ENCODE data around the gene SLC66A2. TPM values are rescaled to one million over a fixed set of nuclear protein-coding genes. Genes with fewer than 3 reads are reported as not detected.

The SLC66A2 gene
- total and polyA plus RNA-seq, 10 of the 15 experiments (the other 5 are each of a cell fraction or from before 2014, with no cell fraction given): 0.69 to 42.5 (median 14.8) TPM

DNA sequence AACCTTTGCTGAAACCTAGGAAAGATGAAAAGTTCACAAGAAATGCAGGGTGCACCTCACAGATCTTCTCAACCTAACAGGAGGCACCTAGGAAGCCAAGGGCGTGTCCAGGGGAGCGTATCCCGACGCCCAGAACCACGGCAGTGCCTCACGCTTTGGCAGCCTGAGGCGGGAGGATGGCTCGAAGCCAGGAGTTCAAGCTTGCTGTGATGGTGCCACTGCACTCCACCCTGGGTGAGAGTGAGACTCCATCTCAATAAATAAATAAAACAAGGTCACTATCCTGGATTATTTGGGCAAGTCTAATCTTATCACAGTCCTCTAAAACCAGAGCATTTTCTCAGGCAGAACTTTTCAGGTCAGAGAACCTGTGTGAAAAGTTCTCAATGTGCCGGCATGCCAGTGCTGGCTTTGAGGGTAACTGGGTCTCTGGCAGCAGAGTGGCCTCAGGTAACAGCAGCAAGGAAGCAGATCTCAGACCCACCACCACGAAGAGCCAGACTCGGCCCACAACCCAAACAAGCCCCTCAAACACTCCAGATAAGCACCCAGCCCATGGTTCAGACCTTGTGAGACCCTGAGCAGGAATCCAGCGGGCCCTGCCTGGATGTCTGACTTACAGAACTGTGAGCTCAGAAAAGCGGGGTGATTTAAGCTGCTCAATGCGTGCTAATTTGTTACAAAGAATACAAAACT is 24.7 kb upstream of the SLC66A2 start (continued):
- TF ChIP-seq, protein P1, sequence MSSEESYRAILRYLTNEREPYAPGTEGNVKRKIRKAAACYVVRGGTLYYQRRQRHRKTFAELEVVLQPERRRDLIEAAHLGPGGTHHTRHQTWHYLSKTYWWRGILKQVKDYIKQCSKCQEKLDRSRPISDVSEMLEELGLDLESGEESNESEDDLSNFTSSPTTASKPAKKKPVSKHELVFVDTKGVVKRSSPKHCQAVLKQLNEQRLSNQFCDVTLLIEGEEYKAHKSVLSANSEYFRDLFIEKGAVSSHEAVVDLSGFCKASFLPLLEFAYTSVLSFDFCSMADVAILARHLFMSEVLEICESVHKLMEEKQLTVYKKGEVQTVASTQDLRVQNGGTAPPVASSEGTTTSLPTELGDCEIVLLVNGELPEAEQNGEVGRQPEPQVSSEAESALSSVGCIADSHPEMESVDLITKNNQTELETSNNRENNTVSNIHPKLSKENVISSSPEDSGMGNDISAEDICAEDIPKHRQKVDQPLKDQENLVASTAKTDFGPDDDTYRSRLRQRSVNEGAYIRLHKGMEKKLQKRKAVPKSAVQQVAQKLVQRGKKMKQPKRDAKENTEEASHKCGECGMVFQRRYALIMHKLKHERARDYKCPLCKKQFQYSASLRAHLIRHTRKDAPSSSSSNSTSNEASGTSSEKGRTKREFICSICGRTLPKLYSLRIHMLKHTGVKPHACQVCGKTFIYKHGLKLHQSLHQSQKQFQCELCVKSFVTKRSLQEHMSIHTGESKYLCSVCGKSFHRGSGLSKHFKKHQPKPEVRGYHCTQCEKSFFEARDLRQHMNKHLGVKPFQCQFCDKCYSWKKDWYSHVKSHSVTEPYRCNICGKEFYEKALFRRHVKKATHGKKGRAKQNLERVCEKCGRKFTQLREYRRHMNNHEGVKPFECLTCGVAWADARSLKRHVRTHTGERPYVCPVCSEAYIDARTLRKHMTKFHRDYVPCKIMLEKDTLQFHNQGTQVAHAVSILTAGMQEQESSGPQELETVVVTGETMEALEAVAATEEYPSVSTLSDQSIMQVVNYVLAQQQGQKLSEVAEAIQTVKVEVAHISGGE (CRISPR knock-in tag; IDR thresholded peaks at IDR 0.05): no peak
- TF ChIP-seq, protein P2, sequence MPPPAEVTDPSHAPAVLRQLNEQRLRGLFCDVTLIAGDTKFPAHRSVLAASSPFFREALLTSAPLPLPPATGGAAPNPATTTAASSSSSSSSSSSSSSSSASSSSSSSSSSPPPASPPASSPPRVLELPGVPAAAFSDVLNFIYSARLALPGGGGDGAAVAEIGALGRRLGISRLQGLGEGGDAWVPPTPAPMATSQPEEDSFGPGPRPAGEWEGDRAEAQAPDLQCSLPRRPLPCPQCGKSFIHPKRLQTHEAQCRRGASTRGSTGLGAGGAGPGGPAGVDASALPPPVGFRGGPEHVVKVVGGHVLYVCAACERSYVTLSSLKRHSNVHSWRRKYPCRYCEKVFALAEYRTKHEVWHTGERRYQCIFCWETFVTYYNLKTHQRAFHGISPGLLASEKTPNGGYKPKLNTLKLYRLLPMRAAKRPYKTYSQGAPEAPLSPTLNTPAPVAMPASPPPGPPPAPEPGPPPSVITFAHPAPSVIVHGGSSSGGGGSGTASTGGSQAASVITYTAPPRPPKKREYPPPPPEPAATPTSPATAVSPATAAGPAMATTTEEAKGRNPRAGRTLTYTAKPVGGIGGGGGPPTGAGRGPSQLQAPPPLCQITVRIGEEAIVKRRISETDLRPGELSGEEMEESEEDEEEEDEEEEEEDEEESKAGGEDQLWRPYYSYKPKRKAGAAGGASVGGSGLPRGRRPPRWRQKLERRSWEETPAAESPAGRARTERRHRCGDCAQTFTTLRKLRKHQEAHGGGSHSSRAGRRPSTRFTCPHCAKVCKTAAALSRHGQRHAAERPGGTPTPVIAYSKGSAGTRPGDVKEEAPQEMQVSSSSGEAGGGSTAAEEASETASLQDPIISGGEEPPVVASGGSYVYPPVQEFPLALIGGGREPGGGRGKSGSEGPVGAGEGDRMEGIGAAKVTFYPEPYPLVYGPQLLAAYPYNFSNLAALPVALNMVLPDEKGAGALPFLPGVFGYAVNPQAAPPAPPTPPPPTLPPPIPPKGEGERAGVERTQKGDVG (CRISPR knock-in tag; IDR thresholded peaks at IDR 0.05): no peak
- TF ChIP-seq EP300 (IDR thresholded peaks at IDR 0.05; ENCODE audit: borderline replicate concordance in 1 of 2, control insufficient read depth in 1 of 2, low read depth in 2 of 2, low read length in 2 of 2): no peak
- TF ChIP-seq RB1 (IDR thresholded peaks at IDR 0.05; ENCODE audit: borderline replicate concordance): no peak

Data from GM12878 (cell line).